ENCODE measurements around the gene OTX1.

DNA sequence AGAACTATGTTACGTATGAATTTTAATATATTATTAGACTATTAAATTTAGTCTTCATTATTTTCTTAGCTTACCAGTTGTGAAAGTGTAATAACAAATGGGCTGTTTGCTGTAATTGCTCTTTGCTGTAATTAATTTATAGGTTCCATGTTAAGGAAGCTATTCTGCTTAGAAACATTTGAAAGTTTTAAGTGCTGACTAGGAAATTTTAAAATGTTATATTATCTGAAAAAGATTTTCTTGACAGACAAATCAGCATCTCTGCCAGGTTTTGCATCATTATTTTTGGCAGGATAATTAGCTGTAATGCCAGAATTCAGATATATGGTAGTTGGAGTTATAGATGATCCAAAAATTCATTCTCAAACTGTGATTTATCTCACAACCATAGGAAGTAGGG is 42.2 kb downstream of the OTX1 start:
- no peak for TF ChIP-seq YY1 (IDR thresholded peaks at IDR 0.05; ENCODE audit: insufficient read depth, insufficient read length)
- TF ChIP-seq ZNF274 (IDR thresholded peaks at IDR 0.05; ENCODE audit: low read depth, low read length) = no peak
- no peak for TF ChIP-seq SUZ12 (IDR thresholded peaks at IDR 0.05; ENCODE audit: extremely low read depth, insufficient read depth, insufficient read length)
